Thymus (tissue), 11 donors: ENCODE results near the gene COL23A1. TPM values are rescaled to one million over a fixed set of nuclear protein-coding genes. Genes with fewer than 3 reads are reported as not detected.
"Not testable (repeated sequence)": the region's sequence is repeated elsewhere in the genome, so short reads cannot be mapped to it uniquely, and the experiment has no call there.

ENCODE experiments used
- DNase-seq, 9 donors: peaks; one replicate each; pipeline ENCODE4 v3.0.0-alpha.2; 2013; ENCODE audit warnings: low spot score in 9 of 9, low read depth in 6 of 9, missing footprints in 1 of 9
- H3K27ac ChIP-seq, 2 donors: one replicate each; pipeline ENCODE4 v1.5.1; 2013; ENCODE audit warnings: control low read depth in 1 of 2, low read depth in 1 of 2, low read length in 1 of 2, mild to moderate bottlenecking in 1 of 2, moderate library complexity in 1 of 2
- H3K27me3 ChIP-seq, 2 donors: one replicate each; pipeline ENCODE4 v1.5.1; 2013; ENCODE audit warnings: low read length in 1 of 2; ENCODE audit not compliant: control insufficient read depth in 2 of 2, insufficient read depth in 1 of 2
- H3K36me3 ChIP-seq, 2 donors: one replicate each; pipeline ENCODE4 v1.5.1; 2013; ENCODE audit warnings: low read length in 1 of 2, mild to moderate bottlenecking in 1 of 2, moderate library complexity in 1 of 2; ENCODE audit not compliant: control insufficient read depth in 2 of 2, insufficient read depth in 2 of 2
- H3K4me1 ChIP-seq, 2 donors: one replicate each; pipeline ENCODE4 v1.5.1; 2013; ENCODE audit warnings: low read length in 2 of 2; ENCODE audit not compliant: control insufficient read depth in 2 of 2, insufficient read depth in 2 of 2
- H3K4me3 ChIP-seq, 2 donors: one replicate each; pipeline ENCODE4 v1.5.1; 2013; ENCODE audit warnings: low read length in 2 of 2, control low read depth in 1 of 2, mild to moderate bottlenecking in 1 of 2
- H3K9me3 ChIP-seq, 2 donors: one replicate each; pipeline ENCODE4 v1.5.1; 2013; ENCODE audit warnings: low read length in 1 of 2, mild to moderate bottlenecking in 1 of 2; ENCODE audit not compliant: control insufficient read depth in 2 of 2, insufficient read depth in 1 of 2
- WGBS: extraction: QIAGEN DNeasy Blood & Tissue Kit; methylation state at CpG from one replicate; pipeline ENCODE4 v1.1.7; 2013; 5-methylcytosine and 5-hydroxymethylcytosine counted together
- polyA plus RNA-seq: library from polyadenylated mRNA; stranded (reverse); fragments of 200-250 nt; gene quantifications from one replicate; pipeline ENCODE4 v1.2.3, GENCODE V29; 2013
- total RNA-seq: library from RNA; stranded (reverse); fragments of 120-200 nt; gene quantifications from one replicate; pipeline ENCODE4 v1.2.4, GENCODE V29; 2013
- donor health status: healthy.

The COL23A1 gene
- total and polyA plus RNA-seq, 2 donors = 1.5 to 2.6 TPM

DNA sequence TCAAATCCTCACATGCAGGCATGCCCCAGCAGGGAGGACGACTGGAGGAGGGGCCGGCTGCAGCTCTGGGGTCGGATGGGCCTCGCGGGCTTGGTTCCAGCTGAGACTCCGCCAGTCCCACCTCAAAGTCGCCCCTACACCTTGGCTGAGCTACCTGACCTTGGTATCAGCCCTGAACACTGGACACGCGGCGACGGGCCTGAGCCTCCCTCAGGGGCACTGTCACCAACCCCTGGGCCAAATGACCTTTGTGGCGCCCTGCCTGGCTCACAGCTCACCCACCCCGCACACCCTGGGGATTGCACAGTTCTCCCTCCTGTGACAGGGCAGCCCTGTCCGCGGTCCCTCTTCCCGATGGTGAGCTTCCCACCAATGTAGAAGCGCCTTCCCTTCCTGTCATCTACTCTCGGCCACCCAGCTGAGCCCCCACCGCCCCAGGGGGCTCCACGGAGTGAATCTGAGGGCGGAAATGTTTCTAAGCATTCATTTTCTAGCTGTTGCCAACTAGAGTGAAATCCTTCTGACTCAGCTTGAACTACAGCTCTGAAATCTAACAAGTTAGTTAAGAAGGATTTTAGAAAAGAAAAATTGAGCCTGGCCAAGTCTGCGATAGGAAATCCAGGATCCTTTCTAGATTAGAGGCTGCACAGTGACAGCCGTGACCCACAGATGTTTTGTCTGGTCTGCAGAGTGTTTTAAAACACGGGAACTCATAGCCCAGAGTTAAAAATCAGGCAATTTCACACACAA is 218.7 kb downstream of the COL23A1 start:
- H3K4me3 ChIP-seq = no peak overlapping the region
- no peaks in the 10 kb centered on the region for H3K27me3 ChIP-seq
- no peak overlapping the region for H3K27ac ChIP-seq
- no peak for DNase-seq
- H3K9me3 ChIP-seq = peaks cover 3 to 17% of the 10 kb centered on the region in 2 donors
- H3K4me1 ChIP-seq = no peaks in the 10 kb centered on the region
- H3K36me3 ChIP-seq = peaks cover 21 to 33% of the 10 kb centered on the region in 2 donors
- 89% methylated on average over 24 of the region's 24 CpGs for WGBS

DNA sequence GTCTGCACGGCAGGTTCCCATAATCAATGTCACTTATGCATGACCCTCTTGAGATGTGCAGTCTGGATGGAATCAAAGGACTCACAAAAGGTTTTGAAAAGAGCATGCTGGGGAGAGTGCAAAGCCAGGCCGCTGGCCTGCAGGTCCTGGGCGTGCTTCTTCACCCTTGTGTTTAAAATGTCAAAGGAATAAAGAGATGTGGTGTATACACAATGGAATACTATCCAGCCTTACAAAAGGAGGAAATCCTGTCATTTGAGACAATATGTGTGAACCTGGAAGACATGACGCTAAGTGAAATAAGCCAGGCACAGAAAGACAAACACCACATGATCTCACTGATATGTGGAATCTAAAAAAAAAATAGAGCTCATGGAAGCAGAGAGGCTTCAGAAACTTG is 220.1 kb downstream of the COL23A1 start:
- Histone ChIP-seq H3K9me3 (peaks cover 3 to 17% of the 10 kb centered on the region in 2 donors), H3K36me3 (peaks cover 21 to 33% of the 10 kb centered on the region in 2 donors), H3K27ac (no peak overlapping the region), H3K4me3 (no peak overlapping the region), H3K4me1 (peaks cover 0 to 4% of the 10 kb centered on the region in 2 donors), H3K27me3 (no peaks in the 10 kb centered on the region)
- 81% methylated on average over 4 of the region's 4 CpGs for WGBS
- no peak for DNase-seq

GRCh38 chr5:178369469-178369868 is 220.7 kb downstream of the COL23A1 start:
- H3K27me3 ChIP-seq, H3K27ac ChIP-seq, H3K4me3 ChIP-seq, DNase-seq: not testable (repeated sequence)
- over 99% methylated on average over 3 of the region's 3 CpGs for WGBS
- peaks cover 0 to 10% of the 10 kb centered on the region in 2 donors for H3K4me1 ChIP-seq
- peaks cover 3 to 17% of the 10 kb centered on the region in 2 donors for H3K9me3 ChIP-seq
- H3K36me3 ChIP-seq = peaks cover 21 to 33% of the 10 kb centered on the region in 2 donors

DNA sequence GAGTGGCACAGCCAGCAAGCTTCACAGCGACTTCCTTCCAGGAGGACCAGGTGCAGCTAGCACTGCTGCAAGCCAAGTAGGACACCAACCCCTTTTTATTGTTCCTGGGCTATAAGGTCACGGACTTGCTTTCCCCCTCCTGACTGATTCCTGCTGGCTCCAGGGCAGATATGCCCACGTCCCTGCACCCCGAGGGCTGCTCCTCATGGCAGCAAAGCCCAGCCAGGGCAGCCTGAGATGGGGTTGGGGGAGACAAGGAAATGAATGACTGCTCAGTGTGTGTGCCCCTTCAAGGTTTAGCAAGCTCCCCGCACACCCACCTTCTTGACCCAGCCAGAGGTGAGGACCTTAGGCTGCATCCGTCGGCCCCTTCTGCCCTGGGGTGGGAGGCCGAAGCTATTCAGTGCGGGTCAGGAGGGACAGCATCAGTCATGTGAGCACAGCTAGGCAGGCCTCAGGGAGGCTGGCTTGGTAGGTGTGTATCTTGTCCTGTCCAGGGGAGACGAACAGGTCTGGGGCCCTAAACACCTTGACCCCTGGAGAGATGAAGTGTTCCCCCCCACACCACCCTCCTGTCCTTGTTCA is 221.4 kb downstream of the COL23A1 start:
- DNase-seq = no peak

GRCh38 chr5:178368274-178368673 is 221.9 kb downstream of the COL23A1 start:
- DNase-seq = no peak
- H3K4me1 ChIP-seq = peaks cover 0 to 22% of the 10 kb centered on the region in 2 donors

More for the DNA sequence above, 221.4 kb downstream of the COL23A1 start:
- H3K27ac ChIP-seq = no peak overlapping the region
- peaks cover 0 to 17% of the 10 kb centered on the region in 2 donors for H3K4me1 ChIP-seq
- H3K27me3 ChIP-seq = no peaks in the 10 kb centered on the region
- WGBS = 98% methylated on average over 10 of the region's 10 CpGs
- no peak overlapping the region for H3K4me3 ChIP-seq
- H3K36me3 ChIP-seq = peaks cover 19 to 33% of the 10 kb centered on the region in 2 donors
- H3K9me3 ChIP-seq = peaks cover 3 to 17% of the 10 kb centered on the region in 2 donors

GRCh38 chr5:178367736-178368120 is 222.5 kb downstream of the COL23A1 start:
- WGBS = 98% methylated on average over 12 of the region's 12 CpGs
- peaks cover 0 to 22% of the 10 kb centered on the region in 2 donors for H3K4me1 ChIP-seq
- no peak overlapping the region for H3K27ac ChIP-seq
- peaks cover 16 to 30% of the 10 kb centered on the region in 2 donors for H3K36me3 ChIP-seq
- DNase-seq = no peak
- H3K27me3 ChIP-seq = no peaks in the 10 kb centered on the region
- H3K9me3 ChIP-seq = peaks cover 3 to 17% of the 10 kb centered on the region in 2 donors
- no peak overlapping the region for H3K4me3 ChIP-seq

More at GRCh38 chr5:178368274-178368673, 221.9 kb downstream of the COL23A1 start:
- H3K27ac ChIP-seq = no peak overlapping the region
- peaks cover 16 to 30% of the 10 kb centered on the region in 2 donors for H3K36me3 ChIP-seq
- whole genome bisulfite sequencing = 61% methylated on average over 10 of the region's 10 CpGs
- no peak overlapping the region for H3K4me3 ChIP-seq
- H3K9me3 ChIP-seq = peaks cover 3 to 17% of the 10 kb centered on the region in 2 donors
- H3K27me3 ChIP-seq = no peaks in the 10 kb centered on the region

GRCh38 chr5:178366998-178367735 is 223.0 kb downstream of the COL23A1 start:
- Histone ChIP-seq H3K4me3 (no peak overlapping the region), H3K36me3 (peaks cover 16 to 30% of the 10 kb centered on the region in 2 donors), H3K9me3 (peaks cover 3 to 17% of the 10 kb centered on the region in 2 donors), H3K4me1 (peaks cover 0 to 23% of the 10 kb centered on the region in 2 donors), H3K27ac (no peak overlapping the region), H3K27me3 (no peaks in the 10 kb centered on the region)
- DNase-seq = no peak
- 95% methylated on average over 21 of the region's 21 CpGs for WGBS

- WGBS = 96% methylated on average over 27 of the region's 27 CpGs
- no peak for DNase-seq
- H3K36me3 ChIP-seq = peaks cover 16 to 30% of the 10 kb centered on the region in 2 donors
- H3K4me1 ChIP-seq = peaks cover 4 to 35% of the 10 kb centered on the region in 2 donors
- no peak overlapping the region for H3K27ac ChIP-seq
- H3K27me3 ChIP-seq = no peaks in the 10 kb centered on the region
- peaks cover 3 to 17% of the 10 kb centered on the region in 2 donors for H3K9me3 ChIP-seq
- H3K4me3 ChIP-seq = no peak overlapping the region
These were observed 224.4 kb downstream of the COL23A1 start for GRCh38 chr5:178365501-178366440.
